ENCODE data around the gene DENND1A.

DENND1A gene

GRCh38 chr9:123488722-123489321 is 441.1 kb downstream of the DENND1A start:
- Histone ChIP-seq H3K9me3 (ENCODE audit: control insufficient read depth, insufficient read depth, low read length) (no peaks in the 10 kb centered on the region), H3K36me3 (ENCODE audit: insufficient read depth, low read length) (no peaks in the 10 kb centered on the region), H3K4me1 (ENCODE audit: insufficient read depth, low read length) (peaks cover 6% of the 10 kb centered on the region; the same call in 1 of the 2 replicates), H3K9ac (ENCODE audit: low read depth, low read length) (no peak overlapping the region)

- Histone ChIP-seq H3K36me3 (ENCODE audit: insufficient read depth, low read length) (no peaks in the 10 kb centered on the region), H3K9me3 (ENCODE audit: control insufficient read depth, insufficient read depth, low read length) (no peaks in the 10 kb centered on the region), H3K4me1 (ENCODE audit: insufficient read depth, low read length) (peaks cover 8% of the 10 kb centered on the region; the same call in 1 of the 2 replicates), H3K9ac (ENCODE audit: low read depth, low read length) (no peak overlapping the region)
Measured at GRCh38 chr9:123487944-123488548, 441.9 kb downstream of the DENND1A start.

GRCh38 chr9:123486431-123486830 is 443.5 kb downstream of the DENND1A start:
- peaks cover 14% of the 10 kb centered on the region for H3K4me1 ChIP-seq (ENCODE audit: insufficient read depth, low read length)
- no peak overlapping the region for H3K9ac ChIP-seq (ENCODE audit: low read depth, low read length)
- H3K9me3 ChIP-seq (ENCODE audit: control insufficient read depth, insufficient read depth, low read length) = no peaks in the 10 kb centered on the region
- H3K36me3 ChIP-seq (ENCODE audit: insufficient read depth, low read length) = no peaks in the 10 kb centered on the region

GRCh38 chr9:123485216-123485615 is 444.7 kb downstream of the DENND1A start:
- Histone ChIP-seq H3K4me1 (ENCODE audit: insufficient read depth, low read length) (peaks cover 17% of the 10 kb centered on the region), H3K36me3 (ENCODE audit: insufficient read depth, low read length) (no peaks in the 10 kb centered on the region), H3K9ac (ENCODE audit: low read depth, low read length) (no peak overlapping the region)

GRCh38 chr9:123484130-123484529 is 445.8 kb downstream of the DENND1A start:
- Histone ChIP-seq H3K4me1 (ENCODE audit: insufficient read depth, low read length) (peaks cover 17% of the 10 kb centered on the region), H3K9me3 (ENCODE audit: control insufficient read depth, insufficient read depth, low read length) (no peaks in the 10 kb centered on the region), H3K36me3 (ENCODE audit: insufficient read depth, low read length) (no peaks in the 10 kb centered on the region), H3K9ac (ENCODE audit: low read depth, low read length) (no peak overlapping the region)

More at GRCh38 chr9:123485216-123485615, 444.7 kb downstream of the DENND1A start:
- no peaks in the 10 kb centered on the region for H3K9me3 ChIP-seq (ENCODE audit: control insufficient read depth, insufficient read depth, low read length)

- Histone ChIP-seq H3K9ac (ENCODE audit: low read depth, low read length) (no peak overlapping the region), H3K36me3 (ENCODE audit: insufficient read depth, low read length) (no peaks in the 10 kb centered on the region), H3K4me1 (ENCODE audit: insufficient read depth, low read length) (peaks cover 17% of the 10 kb centered on the region), H3K9me3 (ENCODE audit: control insufficient read depth, insufficient read depth, low read length) (no peaks in the 10 kb centered on the region)
Measured at GRCh38 chr9:123483191-123483803, 446.6 kb downstream of the DENND1A start.

GRCh38 chr9:123482295-123482968 is 447.5 kb downstream of the DENND1A start:
- Histone ChIP-seq H3K4me1 (ENCODE audit: insufficient read depth, low read length) (peaks cover 17% of the 10 kb centered on the region), H3K9ac (ENCODE audit: low read depth, low read length) (no peak overlapping the region), H3K9me3 (ENCODE audit: control insufficient read depth, insufficient read depth, low read length) (no peaks in the 10 kb centered on the region), H3K36me3 (ENCODE audit: insufficient read depth, low read length) (no peaks in the 10 kb centered on the region)

- Histone ChIP-seq H3K36me3 (ENCODE audit: insufficient read depth, low read length) (no peaks in the 10 kb centered on the region), H3K9me3 (ENCODE audit: control insufficient read depth, insufficient read depth, low read length) (no peaks in the 10 kb centered on the region), H3K9ac (ENCODE audit: low read depth, low read length) (no peak overlapping the region), H3K4me1 (ENCODE audit: insufficient read depth, low read length) (peaks cover 17% of the 10 kb centered on the region)
Measured at GRCh38 chr9:123481209-123481865, 448.6 kb downstream of the DENND1A start.

- H3K36me3 ChIP-seq (ENCODE audit: insufficient read depth, low read length) = no peaks in the 10 kb centered on the region
- H3K9ac ChIP-seq (ENCODE audit: low read depth, low read length) = no peak overlapping the region
- H3K9me3 ChIP-seq (ENCODE audit: control insufficient read depth, insufficient read depth, low read length) = no peaks in the 10 kb centered on the region
- H3K4me1 ChIP-seq (ENCODE audit: insufficient read depth, low read length) = peaks cover 17% of the 10 kb centered on the region
Measured at GRCh38 chr9:123480791-123481190, 449.1 kb downstream of the DENND1A start.

GRCh38 chr9:123480096-123480495 is 449.8 kb downstream of the DENND1A start:
- Histone ChIP-seq H3K36me3 (ENCODE audit: insufficient read depth, low read length) (no peaks in the 10 kb centered on the region), H3K9me3 (ENCODE audit: control insufficient read depth, insufficient read depth, low read length) (no peaks in the 10 kb centered on the region), H3K4me1 (ENCODE audit: insufficient read depth, low read length) (peaks cover 17% of the 10 kb centered on the region)

GRCh38 chr9:123478967-123479602 is 450.8 kb downstream of the DENND1A start:
- Histone ChIP-seq H3K9me3 (ENCODE audit: control insufficient read depth, insufficient read depth, low read length) (no peaks in the 10 kb centered on the region), H3K36me3 (ENCODE audit: insufficient read depth, low read length) (no peaks in the 10 kb centered on the region), H3K9ac (ENCODE audit: low read depth, low read length) (no peak overlapping the region), H3K4me1 (ENCODE audit: insufficient read depth, low read length) (peaks cover 11% of the 10 kb centered on the region)

More at GRCh38 chr9:123480096-123480495, 449.8 kb downstream of the DENND1A start:
- no peak overlapping the region for H3K9ac ChIP-seq (ENCODE audit: low read depth, low read length)

GRCh38 chr9:123478160-123478559 is 451.8 kb downstream of the DENND1A start:
- no peak overlapping the region for H3K9ac ChIP-seq (ENCODE audit: low read depth, low read length)

GRCh38 chr9:123475407-123475806 is 454.5 kb downstream of the DENND1A start:
- Histone ChIP-seq H3K36me3 (ENCODE audit: insufficient read depth, low read length) (no peaks in the 10 kb centered on the region), H3K4me1 (ENCODE audit: insufficient read depth, low read length) (peaks cover 3% of the 10 kb centered on the region; the same call in 1 of the 2 replicates), H3K9me3 (ENCODE audit: control insufficient read depth, insufficient read depth, low read length) (no peaks in the 10 kb centered on the region), H3K9ac (ENCODE audit: low read depth, low read length) (no peak overlapping the region)

More at GRCh38 chr9:123478160-123478559, 451.8 kb downstream of the DENND1A start:
- Histone ChIP-seq H3K9me3 (ENCODE audit: control insufficient read depth, insufficient read depth, low read length) (no peaks in the 10 kb centered on the region), H3K4me1 (ENCODE audit: insufficient read depth, low read length) (peaks cover 10% of the 10 kb centered on the region), H3K36me3 (ENCODE audit: insufficient read depth, low read length) (no peaks in the 10 kb centered on the region)
